HL-60 (cell line): Measurements from ENCODE around the gene SIN3B.

ENCODE experiments used
- DNase-seq, 2 experiments: peaks; one replicate each; pipeline ENCODE4 v3.0.0-alpha.2; 2010 to 2020; ENCODE audit warnings: low read depth in 1 of 2, low spot score in 1 of 2
- H3K27ac ChIP-seq: fragments of 250-450 bp; sonication (Bioruptor Pico); replicated peaks from 2 replicates; pipeline ENCODE4 v1.5.1; 2020; ENCODE audit warnings: mild to moderate bottlenecking, moderate library complexity
- H3K27me3 ChIP-seq: fragments of 250-450 bp; sonication (Bioruptor Pico); 2 replicates; pipeline ENCODE4 v1.5.1; 2021; ENCODE audit warnings: mild to moderate bottlenecking, moderate library complexity; ENCODE audit not compliant: insufficient read depth, poor library complexity, severe bottlenecking
- H3K4me3 ChIP-seq: replicated peaks from 2 replicates; pipeline ENCODE4 v1.5.1; 2011; ENCODE audit warnings: mild to moderate bottlenecking, control low read depth, low read length; ENCODE audit not compliant: insufficient read depth
- GABPA ChIP-seq: IDR thresholded peaks from 2 replicates; pipeline ENCODE4 v1.6.1; 2012; ENCODE audit warnings: low read depth
- POLR2AphosphoS5 ChIP-seq: IDR thresholded peaks from 2 replicates; pipeline ENCODE4 v1.6.1; 2012; ENCODE audit warnings: low read depth
- REST ChIP-seq: IDR thresholded peaks from 2 replicates; pipeline ENCODE4 v1.6.1; 2012; ENCODE audit warnings: low read depth; ENCODE audit not compliant: insufficient replicate concordance
- SPI1 ChIP-seq: IDR thresholded peaks from 2 replicates; pipeline ENCODE4 v1.6.1; 2012; ENCODE audit warnings: low read depth, mild to moderate bottlenecking, borderline replicate concordance
- TF ChIP-seq, protein P1 (sequence below): IDR thresholded peaks from one replicate; pipeline ENCODE4 v1.5.1; 2011; ENCODE audit warnings: low read length, control low read depth, inconsistent platforms; ENCODE audit not compliant: insufficient read depth

Gene SIN3B

DNA sequence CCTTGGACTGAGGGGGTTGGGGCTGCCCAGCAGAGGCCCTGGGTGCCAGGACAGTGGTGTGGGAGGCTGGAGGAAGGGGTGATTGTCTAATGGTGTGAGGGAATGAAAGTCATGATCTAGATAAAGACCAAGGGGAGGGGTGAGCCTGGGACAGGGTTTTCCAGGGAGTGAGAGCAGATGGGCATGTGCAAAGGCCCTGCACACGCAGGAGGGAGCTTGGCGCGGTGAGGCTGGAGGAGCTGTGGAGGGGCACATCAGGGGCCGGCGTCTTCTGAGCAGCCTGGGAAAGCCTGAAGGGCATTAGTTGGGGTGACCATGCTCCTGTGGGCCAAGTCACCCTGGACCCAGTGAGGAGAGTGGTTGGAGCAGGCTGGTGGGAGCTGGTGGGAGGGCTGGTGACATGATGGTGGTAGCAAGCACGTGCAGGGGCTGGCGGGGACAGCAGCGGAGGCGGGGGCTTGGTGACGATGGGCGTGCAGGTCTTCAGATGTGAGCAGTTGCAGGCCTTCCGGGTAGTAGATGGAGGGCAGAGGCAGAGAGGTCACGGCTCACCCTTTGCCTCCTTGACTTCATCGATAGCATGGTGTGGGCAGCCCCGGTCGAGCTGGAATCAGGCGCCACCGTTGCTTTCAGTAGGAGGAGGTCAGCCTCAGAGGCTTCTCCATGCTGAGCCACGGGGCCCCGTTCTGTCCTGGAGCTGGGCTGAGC, 39.4 kb downstream of the SIN3B start:
- TF ChIP-seq, protein P1, sequence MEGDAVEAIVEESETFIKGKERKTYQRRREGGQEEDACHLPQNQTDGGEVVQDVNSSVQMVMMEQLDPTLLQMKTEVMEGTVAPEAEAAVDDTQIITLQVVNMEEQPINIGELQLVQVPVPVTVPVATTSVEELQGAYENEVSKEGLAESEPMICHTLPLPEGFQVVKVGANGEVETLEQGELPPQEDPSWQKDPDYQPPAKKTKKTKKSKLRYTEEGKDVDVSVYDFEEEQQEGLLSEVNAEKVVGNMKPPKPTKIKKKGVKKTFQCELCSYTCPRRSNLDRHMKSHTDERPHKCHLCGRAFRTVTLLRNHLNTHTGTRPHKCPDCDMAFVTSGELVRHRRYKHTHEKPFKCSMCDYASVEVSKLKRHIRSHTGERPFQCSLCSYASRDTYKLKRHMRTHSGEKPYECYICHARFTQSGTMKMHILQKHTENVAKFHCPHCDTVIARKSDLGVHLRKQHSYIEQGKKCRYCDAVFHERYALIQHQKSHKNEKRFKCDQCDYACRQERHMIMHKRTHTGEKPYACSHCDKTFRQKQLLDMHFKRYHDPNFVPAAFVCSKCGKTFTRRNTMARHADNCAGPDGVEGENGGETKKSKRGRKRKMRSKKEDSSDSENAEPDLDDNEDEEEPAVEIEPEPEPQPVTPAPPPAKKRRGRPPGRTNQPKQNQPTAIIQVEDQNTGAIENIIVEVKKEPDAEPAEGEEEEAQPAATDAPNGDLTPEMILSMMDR, result no peak
- no peak for TF ChIP-seq POLR2AphosphoS5
- TF ChIP-seq REST, result no peak
- TF ChIP-seq SPI1, result no peak
- no peak for TF ChIP-seq GABPA
- no peak for DNase-seq
- H3K27ac ChIP-seq, result no peak overlapping the region

GRCh38 chr19:16869331-16869972, 40.3 kb downstream of the SIN3B start:
- Histone ChIP-seq H3K27me3 (no peaks in the 10 kb centered on the region), H3K27ac (no peak overlapping the region), H3K4me3 (no peak overlapping the region)
- TF ChIP-seq GABPA (no peak), REST (no peak), SPI1 (no peak), POLR2AphosphoS5 (no peak)
- TF ChIP-seq, protein P1, result no peak
- no peak for DNase-seq

More for the DNA sequence above, 39.4 kb downstream of the SIN3B start:
- Histone ChIP-seq H3K4me3 (no peak overlapping the region), H3K27me3 (no peaks in the 10 kb centered on the region)

DNA sequence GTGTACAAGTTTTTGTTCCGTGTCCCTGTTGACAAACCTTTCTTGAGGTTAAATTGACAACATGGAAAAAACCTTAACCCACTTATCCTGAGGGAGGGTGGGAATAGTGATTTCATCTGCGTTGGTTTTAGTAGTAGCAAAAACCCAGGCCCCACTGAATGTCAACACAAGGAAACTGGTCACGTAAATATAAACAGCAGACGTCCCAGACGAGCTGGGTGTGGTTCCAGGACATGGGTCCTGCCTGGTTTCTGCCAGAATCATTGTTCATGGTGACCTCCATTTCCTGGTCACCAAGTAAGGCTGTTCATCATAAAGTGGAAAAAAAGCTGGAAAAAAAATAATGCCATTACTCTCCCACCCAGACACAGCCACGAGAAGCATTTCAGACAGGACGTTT, 42.7 kb downstream of the SIN3B start:
- no peak overlapping the region for H3K4me3 ChIP-seq
- no peak for DNase-seq
- TF ChIP-seq GABPA (no peak), REST (no peak)
- no peak overlapping the region for H3K27ac ChIP-seq
- H3K27me3 ChIP-seq, result no peaks in the 10 kb centered on the region
